ENCODE measurements around the gene NCR2.

DNA sequence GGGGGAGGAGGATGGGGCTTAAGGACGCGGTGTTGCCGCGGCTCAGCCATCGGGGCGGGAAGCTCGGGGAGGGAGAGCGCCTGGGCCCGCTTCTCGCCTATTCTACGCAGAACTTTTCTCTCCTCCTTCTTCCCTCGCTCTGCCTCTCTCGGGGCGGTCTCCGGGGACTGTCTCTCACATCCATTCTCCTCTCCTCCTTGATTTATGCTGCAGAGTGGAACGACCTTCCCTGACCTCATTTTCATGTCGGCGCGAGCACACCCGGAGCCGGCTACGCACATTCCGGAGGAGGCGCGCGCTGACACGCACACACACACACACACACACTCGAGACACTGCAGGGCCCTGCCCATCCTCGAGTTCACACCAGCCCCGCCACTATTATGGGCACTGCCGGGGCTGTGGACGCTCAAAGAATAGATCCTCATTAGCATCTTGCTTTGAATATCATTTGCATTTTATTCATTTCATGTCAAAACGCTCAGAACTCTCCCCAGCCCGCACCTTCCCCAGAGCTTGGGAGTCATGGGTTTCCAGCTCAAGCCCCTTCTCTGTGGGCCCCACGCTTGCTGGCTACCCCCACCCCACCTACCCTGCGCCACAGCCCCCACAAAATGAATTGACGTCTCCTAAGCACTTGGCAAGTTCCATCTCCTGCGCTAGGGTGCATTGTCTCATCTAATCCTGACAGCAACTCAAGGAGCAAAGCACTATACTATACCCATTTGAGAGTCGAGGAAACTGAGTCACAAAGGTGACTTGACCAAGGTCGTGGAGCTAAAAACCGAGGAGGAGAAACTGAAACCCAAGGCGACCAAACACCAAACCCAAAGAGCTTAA lies 36.8 kb downstream of the NCR2 start:
- TF ChIP-seq GATA3 (IDR thresholded peaks at IDR 0.05; ENCODE audit: low read depth, low read length) (no peak), GATA2 (IDR thresholded peaks at IDR 0.05; ENCODE audit: low read depth, low read length) (no peak)

Measured in SH-SY5Y (cell line).